ENCODE results near the gene TMEM258. TPM values are rescaled to one million over a fixed set of nuclear protein-coding genes. Genes with fewer than 3 reads are reported as not detected.

Gene TMEM258
- total and polyA plus RNA-seq, 2 donors (not counting 3 experiments of a cell fraction or from before 2014, with no cell fraction given), result 140 to 534 TPM

GRCh38 chr11:61746442-61747191 lies 45.8 kb downstream of the TMEM258 start:
- no peaks in the 10 kb centered on the region for H3K36me3 ChIP-seq (ENCODE audit: control insufficient read depth in 2 of 2, extremely low read depth in 1 of 2, insufficient read depth in 2 of 2, low read length in 2 of 2)
- H3K4me1 ChIP-seq (ENCODE audit: control insufficient read depth, extremely low read depth, insufficient read depth, low read length), result no peaks in the 10 kb centered on the region
- intact Hi-C loops (cut with micrococcal nuclease) (loop anchor here (1.0 to 2.0 kb wide), 3 partner anchors 30 to 362 kb away; no protein-coding TSS in a partner anchor), dilution Hi-C loops (cut with MboI; ENCODE audit: extremely low pct_ligation_motif_present, low sequenced_read_pairs) (no loop called here)
- no peaks in the 10 kb centered on the region for H3K9me1 ChIP-seq (replicated peaks; ENCODE audit: control insufficient read depth, extremely low read depth, insufficient read depth, low read length)
- no peaks in the 10 kb centered on the region for H3K9me3 ChIP-seq (replicated peaks; ENCODE audit: control insufficient read depth, insufficient read depth, low read length)
- TF ChIP-seq POLR2AphosphoS5 (IDR thresholded peaks at IDR 0.05; ENCODE audit: insufficient read depth, low read depth, low read length), result no peak
- no peak for TF ChIP-seq GATA2 (IDR thresholded peaks at IDR 0.05; ENCODE audit: insufficient read depth, insufficient read length, low read depth, low read length)
- TF ChIP-seq MAX (IDR thresholded peaks at IDR 0.05; ENCODE audit: insufficient read depth, insufficient read length), result no peak
- no peak for TF ChIP-seq CTCF (IDR thresholded peaks at IDR 0.05; ENCODE audit: extremely low read depth in 1 of 2, insufficient read depth in 1 of 2, low read depth in 1 of 2, low read length in 2 of 2)
- no peak for TF ChIP-seq EZH2 (IDR thresholded peaks at IDR 0.05; ENCODE audit: borderline replicate concordance, low read depth, low read length, severe bottlenecking)
- TF ChIP-seq FOS (IDR thresholded peaks at IDR 0.05; ENCODE audit: borderline replicate concordance, insufficient read depth, low read length), result no peak
- no peak for TF ChIP-seq MYC (IDR thresholded peaks at IDR 0.05; ENCODE audit: low read depth, low read length)
- TF ChIP-seq JUN (IDR thresholded peaks at IDR 0.05; ENCODE audit: borderline replicate concordance, insufficient read depth, insufficient read length, low read depth), result no peak
- TF ChIP-seq POLR2A (IDR thresholded peaks at IDR 0.05; ENCODE audit: low read depth, low read length), result no peak
- H3K9ac ChIP-seq (replicated peaks; ENCODE audit: extremely low read depth, insufficient read depth, low read length), result no peak overlapping the region
- FAIRE-seq (no peak), DNase-seq (ENCODE audit: low read depth, low spot score) (no peak)
- H3K4me2 ChIP-seq (ENCODE audit: insufficient read depth, low read length), result no peak overlapping the region
- no peak overlapping the region for H2AFZ ChIP-seq (ENCODE audit: low read depth, low read length)
- H3K4me3 ChIP-seq (replicated peaks in 1 of 3; ENCODE audit: insufficient read depth in 1 of 3, low read depth in 1 of 3, low read length in 3 of 3), result no peak overlapping the region
- no peaks in the 10 kb centered on the region for H3K79me2 ChIP-seq (ENCODE audit: control insufficient read depth, insufficient read depth, low read length)
- ChIA-PET POLR2A (no interaction called here), CTCF (interaction anchor here (0.7 to 5.4 kb wide), 15 partner anchors 11 to 366 kb away, joined by 3 to 91 read pairs (median 10); partner anchors contain the start of genes FEN1 and TMEM258)
- no peak overlapping the region for H3K27ac ChIP-seq (ENCODE audit: insufficient read depth, low read depth, low read length)
- H3K27me3 ChIP-seq (ENCODE audit: control insufficient read depth in 2 of 2, insufficient read depth in 2 of 2, low read length in 2 of 2), result no peaks in the 10 kb centered on the region
- no peaks in the 10 kb centered on the region for H4K20me1 ChIP-seq (replicated peaks; ENCODE audit: control insufficient read depth, extremely low read depth, insufficient read depth, low read length)
- BruUV-seq (replicated peaks), result no TSS peak
